CD4-positive, alpha-beta T cell treated with Interleukin-15 for 1 hour (primary cell): Measurements from ENCODE around the gene GAMT.

Experiments used
- DNase-seq: peaks from one replicate; pipeline ENCODE4 v3.0.0-alpha.2; 2020

GAMT gene

DNA sequence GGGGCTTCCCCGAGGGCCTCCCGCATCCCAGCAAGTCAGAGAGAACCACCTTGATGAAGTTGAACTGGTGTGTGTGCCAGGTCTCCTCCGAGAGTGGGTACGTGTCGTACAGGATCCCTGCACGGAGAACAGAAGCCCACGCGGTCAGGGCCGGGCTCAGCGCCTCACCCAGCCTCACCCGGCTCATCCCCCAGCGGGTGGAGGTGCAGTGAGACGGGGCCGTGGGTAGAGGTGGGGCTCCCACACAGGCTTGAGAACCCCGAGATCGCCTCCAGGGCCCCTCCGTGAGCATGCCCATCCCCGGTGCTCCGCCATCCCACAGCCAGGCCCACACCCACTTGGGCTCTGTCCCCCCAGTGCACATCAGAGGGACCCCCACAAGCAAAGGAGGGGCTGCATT, 2.3 kb downstream of the GAMT start:
- no peak for DNase-seq

DNA sequence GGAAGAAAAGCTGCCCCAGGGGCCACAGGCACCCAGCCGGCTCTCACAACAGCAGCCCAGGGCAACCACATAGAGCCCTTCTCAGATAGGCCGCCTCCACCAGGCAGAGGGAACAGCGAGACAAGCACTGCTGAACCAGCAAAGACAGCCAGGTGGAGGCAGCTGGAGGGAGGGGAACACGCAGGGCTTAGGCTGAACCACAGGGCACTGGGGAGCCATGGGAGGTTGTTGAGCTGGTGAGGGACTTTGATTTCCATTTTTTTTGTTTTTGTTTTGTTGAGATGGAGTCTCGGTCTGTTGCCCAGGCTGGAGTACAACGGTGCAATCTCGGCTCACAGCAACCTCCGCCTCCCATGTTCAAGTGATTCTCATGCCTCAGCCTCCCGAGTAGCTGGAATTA, 3.5 kb downstream of the GAMT start:
- no peak for DNase-seq

DNA sequence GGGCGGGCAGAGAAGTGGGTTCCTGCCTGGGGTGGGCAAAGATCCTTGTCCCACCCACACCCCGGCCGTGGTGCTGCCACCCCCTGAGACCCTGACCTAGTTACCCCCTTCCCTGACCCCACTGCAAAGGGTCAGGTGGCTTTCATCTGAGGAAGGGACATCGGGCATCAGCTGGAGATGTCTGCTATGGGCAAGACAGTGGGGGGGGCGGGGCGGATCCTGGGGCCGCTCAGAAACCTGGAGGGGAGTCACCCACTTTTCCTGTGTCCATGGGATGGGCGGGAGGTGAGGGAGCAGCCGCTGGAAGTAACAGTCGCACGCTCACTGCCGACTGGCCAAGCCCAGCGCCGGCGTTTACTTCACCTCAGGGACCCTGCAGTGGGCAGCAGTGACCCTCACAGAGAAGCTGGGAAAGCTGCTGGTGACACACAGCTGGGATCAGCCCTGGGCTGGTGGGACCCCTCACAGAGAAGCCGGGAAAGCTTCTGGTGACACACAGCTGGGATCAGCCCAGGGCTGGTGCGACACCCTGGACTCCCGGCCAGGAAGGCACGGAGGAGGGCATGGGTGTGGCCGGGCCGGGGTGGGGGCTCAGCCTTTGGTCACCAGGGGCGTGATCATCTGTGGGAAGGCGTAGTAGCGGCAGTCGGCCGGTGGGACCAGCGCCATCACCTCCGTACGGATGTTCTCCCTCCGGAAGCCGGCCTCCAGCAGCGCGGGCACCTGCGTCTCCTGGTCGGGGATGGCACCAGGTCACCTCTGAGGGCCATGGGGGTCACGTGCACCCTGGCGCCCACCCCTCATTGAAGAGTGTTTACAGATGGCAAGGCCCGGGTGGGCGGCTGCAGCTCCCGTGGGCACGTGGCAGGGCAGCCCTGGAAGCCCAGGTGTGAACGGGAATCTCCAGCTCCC, 4.3 kb downstream of the GAMT start:
- no peak for DNase-seq

GRCh38 chr19:1396019-1396767, 5.1 kb downstream of the GAMT start:
- no peak for DNase-seq

DNA sequence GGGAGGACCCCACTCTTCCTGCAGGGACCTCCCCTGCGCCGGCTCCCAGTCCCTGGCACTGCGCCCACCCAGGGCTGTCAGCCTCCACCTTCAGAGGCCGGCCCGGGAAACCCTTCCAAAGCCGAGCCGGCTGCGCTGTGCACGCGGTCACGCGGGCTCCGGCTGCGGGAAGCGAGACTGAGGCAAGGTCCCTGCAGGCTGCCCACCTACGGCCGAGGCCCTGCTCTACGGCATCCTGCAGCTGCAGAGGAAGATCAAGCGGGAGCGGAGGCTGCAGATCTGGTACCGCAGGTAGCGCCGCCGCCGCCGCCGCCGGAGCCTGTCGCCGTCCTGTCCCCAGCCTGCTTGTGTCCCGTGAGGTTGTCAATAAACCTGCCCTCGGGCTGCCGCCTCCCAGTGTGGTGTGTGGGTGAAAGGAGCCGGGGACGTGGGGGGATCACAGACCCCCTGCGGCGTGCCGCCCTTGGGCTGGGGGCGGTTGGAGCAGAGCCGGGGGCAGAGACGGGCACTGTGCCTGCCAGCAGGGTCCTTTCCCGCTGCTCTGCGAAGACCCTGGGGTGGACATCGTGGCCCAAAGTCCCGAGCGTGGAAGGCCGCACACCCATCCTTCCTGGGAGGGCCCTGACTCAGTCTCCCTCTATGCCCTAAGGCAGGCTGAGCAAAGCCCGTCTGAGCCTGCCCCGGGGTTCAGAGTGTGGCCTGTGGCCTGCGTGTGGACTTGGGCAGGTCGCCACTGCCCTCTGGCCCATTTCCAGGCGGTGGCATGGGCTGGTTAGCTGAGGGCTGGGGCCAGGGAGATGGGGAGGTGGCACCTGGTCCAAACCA, 5.9 kb downstream of the GAMT start:
- no peak for DNase-seq

- no peak for DNase-seq
These were observed 6.8 kb downstream of the GAMT start for GRCh38 chr19:1394252-1395193.

DNA sequence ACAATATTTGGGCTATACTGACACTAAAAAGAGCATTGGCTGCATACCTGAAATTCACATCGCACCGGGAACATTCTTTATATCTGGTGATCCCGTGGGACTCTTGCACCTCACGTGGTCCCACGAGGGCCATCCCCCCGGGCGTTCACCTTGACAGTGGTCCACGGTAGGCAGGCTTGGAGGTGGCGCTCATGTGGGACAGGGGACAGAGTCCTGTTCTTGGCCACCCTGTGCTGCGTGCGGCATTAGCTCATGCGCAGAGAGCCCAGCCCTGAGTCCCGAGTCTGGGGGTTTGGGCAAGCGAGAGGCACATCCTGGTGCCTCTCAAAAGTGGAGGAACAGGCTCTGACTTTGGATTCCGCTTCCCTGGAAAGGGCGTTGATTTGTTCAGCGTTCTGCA, 7.5 kb downstream of the GAMT start:
- DNase-seq: no peak

- no peak for DNase-seq
These were observed 8.3 kb downstream of the GAMT start for GRCh38 chr19:1392939-1393530.

- no peak for DNase-seq
These were observed 8.9 kb downstream of the GAMT start for GRCh38 chr19:1392407-1392806.

- DNase-seq: no peak
These were observed 10.4 kb downstream of the GAMT start for GRCh38 chr19:1390890-1391423.

GRCh38 chr19:1389033-1389940, 12.1 kb downstream of the GAMT start:
- DNase-seq: no peak

GRCh38 chr19:1388637-1389026, 12.7 kb downstream of the GAMT start:
- DNase-seq: no peak

GRCh38 chr19:1387684-1388636, 13.4 kb downstream of the GAMT start:
- no peak for DNase-seq

DNA sequence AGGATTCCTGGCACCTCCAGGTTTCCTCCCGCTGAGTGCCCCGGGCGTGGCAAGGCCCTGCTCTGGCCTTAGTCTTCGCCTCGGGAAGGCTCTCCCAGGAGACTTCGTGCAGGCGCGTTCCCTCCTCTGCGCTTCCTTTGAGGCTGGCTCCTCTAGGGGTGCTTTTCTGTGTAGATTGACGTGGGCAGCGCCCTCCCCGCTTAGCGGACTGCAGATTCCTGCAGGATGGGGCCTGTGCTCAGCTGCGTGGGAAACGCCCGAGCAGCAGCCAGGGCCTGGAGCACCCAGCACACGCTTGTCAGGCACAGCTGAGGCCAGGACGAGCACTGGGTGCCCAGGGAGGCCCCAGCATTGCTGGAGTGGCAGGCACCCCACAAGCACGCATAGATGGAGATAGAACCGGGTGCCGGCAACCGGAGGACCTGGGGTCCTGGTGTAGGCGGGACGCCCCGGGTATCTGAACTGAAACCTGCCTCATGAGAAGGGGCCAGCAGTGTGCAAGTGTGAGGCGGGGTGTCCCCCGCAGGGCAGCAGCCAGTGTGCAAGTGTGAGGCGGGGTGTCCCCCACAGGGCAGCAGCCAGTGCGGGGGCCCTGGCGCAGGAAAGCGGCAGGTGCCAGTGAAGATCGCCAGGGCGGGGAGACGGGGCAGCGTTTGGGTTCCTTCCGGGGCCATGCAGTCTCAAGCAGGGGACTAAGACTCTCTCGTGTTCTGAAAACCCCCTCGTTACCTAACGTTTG, 14.2 kb downstream of the GAMT start:
- no peak for DNase-seq

DNA sequence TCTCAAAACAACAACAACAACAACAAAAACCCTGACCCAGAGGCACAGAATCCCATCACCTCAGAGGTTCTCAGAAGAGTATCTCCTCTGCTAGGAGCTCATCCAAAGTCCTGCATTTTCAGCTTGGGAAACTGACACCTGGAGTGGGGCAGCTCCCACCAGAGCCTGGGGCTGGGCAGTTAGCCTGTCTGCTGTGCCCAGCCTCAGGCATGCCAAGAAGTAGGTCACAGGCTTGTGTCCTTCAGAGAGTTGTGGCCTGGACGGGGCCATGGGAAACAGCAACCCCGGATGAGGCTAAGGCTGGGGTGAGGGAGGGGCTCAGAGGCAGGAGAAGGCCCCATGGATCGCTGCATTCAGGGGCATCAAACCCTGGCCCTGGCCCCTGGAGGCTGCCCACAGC, 15.5 kb downstream of the GAMT start:
- no peak for DNase-seq

DNA sequence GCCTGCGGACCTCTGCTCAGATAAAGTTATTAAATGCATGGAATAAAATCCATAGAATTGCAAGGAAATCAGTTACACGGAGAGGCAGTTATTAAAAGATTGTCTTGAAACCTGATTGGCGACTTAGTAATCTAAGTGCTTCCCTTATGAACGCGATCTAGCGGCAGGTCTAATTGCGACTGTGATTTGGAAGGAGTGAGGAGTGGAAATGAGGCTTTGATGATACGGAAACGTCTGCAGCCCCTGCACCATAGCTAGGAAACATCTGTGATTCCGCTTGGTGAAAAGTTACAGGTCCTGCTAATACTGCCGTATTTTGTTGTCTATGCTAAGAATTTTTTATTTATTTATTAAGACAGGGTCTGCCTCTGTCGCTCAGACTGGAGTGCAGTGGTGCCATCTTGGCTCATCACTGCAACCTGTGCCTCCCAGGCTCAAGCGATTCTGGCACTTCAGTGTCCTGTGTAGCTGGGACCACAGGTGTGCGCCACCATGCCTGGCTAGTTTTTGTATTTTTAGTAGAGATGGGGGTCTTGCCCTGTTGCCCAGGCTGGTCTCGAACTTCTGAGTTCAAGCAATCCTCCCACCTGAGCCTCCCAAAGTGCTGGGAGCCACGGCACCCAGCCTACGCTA, 16.7 kb downstream of the GAMT start:
- DNase-seq: no peak

GRCh38 chr19:1384085-1384462, 17.3 kb downstream of the GAMT start:
- DNase-seq: no peak
